Transverse colon (tissue), 4 donors: ENCODE data around the gene GFPT1. TPM values are rescaled to one million over a fixed set of nuclear protein-coding genes. Genes with fewer than 3 reads are reported as not detected.

Experiments used
- DNase-seq: peaks from one replicate; pipeline ENCODE4 v3.0.0-alpha.2; 2019
- H3K27ac ChIP-seq, 4 donors: fragments of 200-600 bp; sonication (generic); 2 replicates each; pipeline ENCODE4 v1.5.1; 2016 to 2018; ENCODE audit warnings: inconsistent platforms in 4 of 4
- H3K27me3 ChIP-seq: fragments of 200-600 bp; sonication (generic); 2 replicates; pipeline ENCODE4 v1.5.1; 2017; ENCODE audit warnings: inconsistent platforms
- H3K36me3 ChIP-seq, 4 donors: fragments of 200-600 bp; sonication (generic); 2 replicates each; pipeline ENCODE4 v1.5.1; 2017 to 2019; ENCODE audit warnings: inconsistent platforms in 4 of 4
- H3K4me1 ChIP-seq, 4 donors: fragments of 200-600 bp; sonication (generic); 2 replicates each; pipeline ENCODE4 v1.5.1; 2017 to 2020; ENCODE audit warnings: inconsistent platforms in 4 of 4
- H3K4me3 ChIP-seq, 4 donors: fragments of 200-600 bp; sonication (generic); 1 replicate in 1 of 4; 2 replicates in 3 of 4; pipeline versions ENCODE4 v1.5.1 to v1.6.1; 2017 to 2019; ENCODE audit warnings: inconsistent platforms in 4 of 4
- H3K9me3 ChIP-seq, 2 donors: fragments of 200-600 bp; sonication (generic); 2 replicates each; pipeline ENCODE4 v1.5.1; 2017 to 2019; ENCODE audit warnings: inconsistent platforms in 2 of 2
- CTCF ChIP-seq, 5 experiments: fragments of 200-600 bp in 3 of 5; fragments of 450-650 bp in 2 of 5; sonication (generic) in 3 of 5; IDR thresholded peaks; 1 replicate in 2 of 5; 2 replicates in 3 of 5; pipeline ENCODE4 v1.5.1; 2016 to 2017; ENCODE audit warnings: antibody characterized with exemption in 5 of 5, inconsistent platforms in 3 of 5, mild to moderate bottlenecking in 2 of 5, moderate library complexity in 1 of 5
- EP300 ChIP-seq: sonication (generic); formaldehyde crosslinking; IDR thresholded peaks from one replicate; pipeline ENCODE4 v1.6.1; 2017; ENCODE audit warnings: antibody characterized with exemption, low read depth
- POLR2A ChIP-seq: fragments of 450-650 bp; IDR thresholded peaks from one replicate; pipeline ENCODE4 v1.6.1; 2016; ENCODE audit warnings: antibody characterized with exemption, mild to moderate bottlenecking, moderate library complexity
- POLR2AphosphoS5 ChIP-seq, 3 donors: sonication (generic); formaldehyde crosslinking; IDR thresholded peaks; one replicate each; pipeline ENCODE4 v1.6.1; 2016; ENCODE audit warnings: antibody characterized with exemption in 3 of 3
- WGBS, 2 donors: methylation state at CpG; one replicate each; pipeline ENCODE4 v1.1.5; 2018; ENCODE audit warnings: low coverage in 1 of 2; 5-methylcytosine and 5-hydroxymethylcytosine counted together
- in situ Hi-C, 4 donors: fragments of 200-750 bp; cut with MboI; loops; one replicate each; pipeline versions ENCODE4 v1.15.0 to v1.15.1; 2017; ENCODE audit warnings: low sequenced_read_pairs in 3 of 4, low pct_ligation_motif_present in 1 of 4, low pct_unique_long_range_greater_than_20kb in 1 of 4
- intact Hi-C: fragments of 100-400 bp; cut with DNase I; formaldehyde crosslinking; loops from one replicate; pipeline ENCODE4 v1.15.1; 2023; ENCODE audit warnings: low total_unique reads
- total RNA-seq, 4 donors: library from RNA; depleted of rRNA; stranded (reverse); fragments of >200 nt; gene quantifications; one replicate each; pipeline ENCODE4 v1.1.0, GENCODE V29; 2016

GFPT1 gene
- total RNA-seq, 4 donors from 2014 or later, result 28.4 to 108 (median 46.9) TPM

- no peak for DNase-seq
- intact Hi-C loops (no loop called here), in situ Hi-C loops (no loop called here)
- H3K9me3 ChIP-seq, result no peaks in the 10 kb centered on the region
- H3K36me3 ChIP-seq, result no peaks in the 10 kb centered on the region
- H3K4me1 ChIP-seq, result no peaks in the 10 kb centered on the region
- 43 to 56% methylated on average over 3 of the region's 3 CpGs for WGBS, 2 donors
- peak overlapping the region in 1 of 4 donors; percentile 7 for H3K27ac ChIP-seq
- no peaks in the 10 kb centered on the region for H3K27me3 ChIP-seq
- no peak overlapping the region for H3K4me3 ChIP-seq
- no peak for TF ChIP-seq POLR2AphosphoS5 (IDR thresholded peaks at IDR 0.05)
- no peak for TF ChIP-seq EP300
- TF ChIP-seq CTCF (IDR thresholded peaks at IDR 0.05), result no peak
- TF ChIP-seq POLR2A, result no peak
Measured at GRCh38 chr2:69285379-69285894, 101.6 kb downstream of the GFPT1 start.

- H3K4me1 ChIP-seq, result no peaks in the 10 kb centered on the region
- DNase-seq, result no peak
- intact Hi-C loops, result no loop called here
- no peaks in the 10 kb centered on the region for H3K27me3 ChIP-seq
- WGBS, 2 donors, result 84 to 90% methylated on average over 3 to 4 of the region's 4 CpGs
- no peaks in the 10 kb centered on the region for H3K9me3 ChIP-seq
- no peak overlapping the region for H3K4me3 ChIP-seq
- H3K36me3 ChIP-seq, result no peaks in the 10 kb centered on the region
- TF ChIP-seq POLR2AphosphoS5 (IDR thresholded peaks at IDR 0.05), result no peak
- no peak for TF ChIP-seq CTCF (IDR thresholded peaks at IDR 0.05)
- no peak for TF ChIP-seq EP300
- no peak for TF ChIP-seq POLR2A
- in situ Hi-C loops, result no loop called here
- no peak overlapping the region for H3K27ac ChIP-seq
Measured at GRCh38 chr2:69280796-69281412, 106.1 kb downstream of the GFPT1 start.

- WGBS, 2 donors, result 69 to 81% methylated on average over 2 to 9 of the region's 9 CpGs
- intact Hi-C loops (no loop called here), in situ Hi-C loops (no loop called here)
- no peaks in the 10 kb centered on the region for H3K4me1 ChIP-seq
- no peak overlapping the region for H3K27ac ChIP-seq
- H3K27me3 ChIP-seq, result no peaks in the 10 kb centered on the region
- H3K9me3 ChIP-seq, result no peaks in the 10 kb centered on the region
- TF ChIP-seq POLR2AphosphoS5 (IDR thresholded peaks at IDR 0.05) (no peak), POLR2A (no peak), CTCF (IDR thresholded peaks at IDR 0.05) (no peak), EP300 (no peak)
- H3K36me3 ChIP-seq, result no peaks in the 10 kb centered on the region
- no peak overlapping the region for H3K4me3 ChIP-seq
- DNase-seq, result no peak
Measured at GRCh38 chr2:69279931-69280681, 106.9 kb downstream of the GFPT1 start.

GRCh38 chr2:69279211-69279610, 107.8 kb downstream of the GFPT1 start:
- Histone ChIP-seq H3K36me3 (no peaks in the 10 kb centered on the region), H3K27ac (no peak overlapping the region), H3K9me3 (no peaks in the 10 kb centered on the region), H3K27me3 (no peaks in the 10 kb centered on the region), H3K4me3 (no peak overlapping the region), H3K4me1 (no peaks in the 10 kb centered on the region)
- TF ChIP-seq POLR2AphosphoS5 (IDR thresholded peaks at IDR 0.05) (no peak), POLR2A (no peak), EP300 (no peak)
- in situ Hi-C loops, result no loop called here
- WGBS, 2 donors, result 87 to 95% methylated on average over 2 of the region's 2 CpGs
- intact Hi-C loops, result no loop called here
- DNase-seq, result no peak
